Activated T-helper 1 cell treated with anti-CD3 and anti-CD28 coated beads, Interleukin-12 subunit alpha, Interleukin-12 subunit beta, Interleukin-2, Interleukin-4 antibody, amounts not matched to agents 30 ng/mL and 10 ng/mL and 1 ng/mL, durations not matched to agents 14 hours and 24 hours and 36 hours (primary cell): ENCODE results near the gene KRT17. TPM values are rescaled to one million over a fixed set of nuclear protein-coding genes. Genes with fewer than 3 reads are reported as not detected.

Experiments used
- DNase-seq: peaks from one replicate; pipeline ENCODE4 v3.0.0; 2021; ENCODE audit warnings: low spot score
- H3K27ac Mint-ChIP-seq: one replicate; pipeline ENCODE4 v1.8.0; 2021; ENCODE audit warnings: mild to moderate bottlenecking, mixed read lengths
- H3K27me3 Mint-ChIP-seq: one replicate; pipeline ENCODE4 v1.8.0; 2022; ENCODE audit warnings: mild to moderate bottlenecking, moderate library complexity, mixed read lengths; ENCODE audit not compliant: insufficient read depth
- H3K36me3 Mint-ChIP-seq: one replicate; pipeline ENCODE4 v1.8.0; 2021; ENCODE audit warnings: low read depth, mixed read lengths
- H3K4me1 Mint-ChIP-seq: one replicate; pipeline ENCODE4 v1.8.0; 2021; ENCODE audit warnings: low read depth, mixed read lengths
- H3K4me3 Mint-ChIP-seq: one replicate; pipeline ENCODE4 v1.8.0; 2021; ENCODE audit warnings: mild to moderate bottlenecking, moderate library complexity, mixed read lengths
- H3K9me3 Mint-ChIP-seq: one replicate; pipeline ENCODE4 v1.8.0; 2021; ENCODE audit warnings: mixed read lengths
- intact Hi-C: fragments of 100-400 bp; cut with micrococcal nuclease; formaldehyde crosslinking; loops from one replicate; pipeline ENCODE4 v1.15.1; 2024
- total RNA-seq: library from RNA; stranded (reverse); gene quantifications from 2 replicates; pipeline ENCODE4 v1.2.3, GENCODE V29; 2022

The KRT17 gene
- total RNA-seq, 1 donor from 2014 or later = not detected

DNA sequence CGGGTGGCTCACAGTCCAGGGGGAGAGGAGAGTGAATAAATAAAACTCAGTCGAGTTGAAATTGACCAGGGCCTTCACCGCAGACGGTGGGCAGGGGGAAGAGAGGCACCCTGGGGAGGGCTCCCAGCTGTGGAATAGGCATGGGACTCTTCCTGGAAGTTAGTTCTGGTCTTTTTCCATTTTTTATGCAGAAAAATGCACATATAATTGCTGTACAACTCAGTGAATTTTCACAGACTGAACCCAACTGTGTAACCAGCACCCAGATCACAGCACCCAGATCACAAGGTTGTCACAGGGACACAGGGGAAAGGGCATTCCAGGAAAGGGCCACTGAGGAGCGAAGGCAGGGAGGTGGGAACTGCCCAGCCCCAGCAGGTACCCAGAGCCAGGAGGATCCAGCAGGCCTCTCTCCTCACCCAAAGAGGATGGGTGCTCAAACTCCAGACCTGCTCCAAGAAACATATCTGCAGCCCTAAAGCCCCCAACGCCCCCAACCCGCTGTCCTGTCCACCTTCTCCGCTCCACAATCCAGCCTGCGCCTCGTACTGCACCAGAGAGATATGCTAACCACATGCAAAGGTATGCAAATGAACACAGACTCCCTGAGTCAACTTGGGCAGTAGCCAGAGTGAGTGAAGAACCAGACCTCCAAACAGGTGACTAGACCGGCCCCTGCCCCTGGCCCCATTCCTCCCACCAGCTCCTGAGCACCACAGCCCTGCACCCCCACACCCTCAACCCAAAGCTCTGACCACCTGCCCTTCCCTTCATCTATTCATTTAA lies 35.2 kb upstream of the KRT17 start:
- intact Hi-C loops = loop anchor here (5.0 to 10.0 kb wide), 4 partner anchors 172 to 1335 kb away; partner anchors contain the start of gene KRT36
- no peak overlapping the region for H3K27ac Mint-ChIP-seq

DNA sequence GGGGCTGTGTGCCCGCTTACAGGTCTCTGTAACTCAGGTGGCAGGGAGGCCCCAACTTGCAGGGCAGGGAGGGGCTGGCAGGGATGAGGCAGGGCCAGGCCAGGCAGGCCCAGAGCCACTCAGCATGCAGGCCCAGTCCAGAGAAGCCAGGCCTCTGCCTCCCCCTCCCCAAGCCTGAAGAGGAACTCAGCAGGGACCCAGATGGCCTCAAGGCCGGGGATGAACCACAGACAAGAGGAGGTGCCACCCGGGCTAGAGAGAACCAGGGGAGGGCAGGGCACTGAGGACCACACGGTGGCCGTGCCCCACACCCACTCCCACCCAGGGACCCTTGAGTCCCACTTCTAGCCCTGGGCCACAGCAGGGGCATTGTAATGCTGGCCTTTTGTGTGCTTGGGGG lies 34.5 kb upstream of the KRT17 start:
- peaks cover 10% of the 10 kb centered on the region for H3K27me3 Mint-ChIP-seq
- no peaks in the 10 kb centered on the region for H3K9me3 Mint-ChIP-seq
- no peak overlapping the region for H3K4me3 Mint-ChIP-seq
- H3K4me1 Mint-ChIP-seq = peaks cover 11% of the 10 kb centered on the region
- intact Hi-C loops = no loop called here
- no peak for DNase-seq
- H3K36me3 Mint-ChIP-seq = no peaks in the 10 kb centered on the region
- no peak overlapping the region for H3K27ac Mint-ChIP-seq

More for the DNA sequence above, 35.2 kb upstream of the KRT17 start:
- Mint-ChIP-seq H3K4me1 (peaks cover 11% of the 10 kb centered on the region), H3K27me3 (peaks cover 10% of the 10 kb centered on the region), H3K9me3 (no peaks in the 10 kb centered on the region), H3K4me3 (no peak overlapping the region), H3K36me3 (no peaks in the 10 kb centered on the region)
- DNase-seq = no peak

DNA sequence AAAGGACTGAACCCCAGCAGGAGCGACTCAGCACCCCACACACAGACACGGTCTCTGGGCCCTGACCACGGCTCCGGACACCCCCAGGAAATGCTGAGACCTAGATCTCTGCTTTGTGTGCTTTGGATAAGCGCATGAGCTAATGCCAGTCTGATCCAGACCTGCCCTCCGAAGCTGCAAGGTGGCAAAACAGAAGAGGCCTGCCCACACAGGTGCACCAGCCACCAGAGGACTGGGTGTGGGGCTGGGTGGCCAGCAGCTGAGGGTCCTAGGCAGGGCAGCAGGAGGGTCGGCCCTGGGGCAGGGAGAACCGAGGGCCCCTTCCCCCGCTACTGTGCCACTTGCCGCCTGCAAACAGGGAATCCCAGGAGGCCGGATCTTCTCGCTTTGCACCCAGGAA lies 33.6 kb upstream of the KRT17 start:
- Mint-ChIP-seq H3K9me3 (no peaks in the 10 kb centered on the region), H3K4me3 (no peak overlapping the region), H3K36me3 (no peaks in the 10 kb centered on the region), H3K27me3 (peaks cover 4% of the 10 kb centered on the region), H3K4me1 (peaks cover 2% of the 10 kb centered on the region), H3K27ac (no peak overlapping the region)
- DNase-seq = no peak
- intact Hi-C loops = no loop called here

DNA sequence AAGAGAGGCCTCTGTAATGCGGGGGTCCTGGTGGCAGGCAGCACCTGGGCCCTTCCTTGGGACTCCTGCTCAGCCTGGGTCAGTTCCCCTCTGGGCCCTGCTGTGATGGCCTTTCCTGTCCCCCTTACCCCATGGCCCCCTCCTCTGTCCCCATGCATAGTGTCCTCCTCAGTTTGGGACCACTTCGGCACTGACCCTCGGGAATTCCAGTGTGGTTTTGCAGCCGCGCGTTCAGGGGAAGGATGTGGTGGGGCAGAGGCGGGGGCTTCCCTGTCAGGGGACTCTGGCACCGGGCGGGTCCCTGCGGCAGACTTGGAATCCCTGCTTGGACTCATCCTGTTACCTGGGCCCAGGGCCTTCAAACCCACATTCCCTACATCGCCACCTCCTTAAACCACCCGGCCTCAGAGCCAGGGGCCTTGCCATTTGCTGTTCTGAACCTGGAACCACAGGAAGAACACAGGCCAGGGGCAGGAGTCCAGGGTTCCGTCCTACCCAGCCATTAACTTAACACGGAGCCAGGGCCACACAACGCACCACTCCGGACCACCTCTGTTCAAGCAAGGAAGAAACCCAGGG lies 32.9 kb upstream of the KRT17 start:
- DNase-seq = no peak
- Mint-ChIP-seq H3K36me3 (no peaks in the 10 kb centered on the region), H3K9me3 (no peaks in the 10 kb centered on the region), H3K27ac (no peak overlapping the region), H3K4me3 (no peak overlapping the region), H3K4me1 (no peaks in the 10 kb centered on the region), H3K27me3 (peaks cover 4% of the 10 kb centered on the region)
- intact Hi-C loops = no loop called here

DNA sequence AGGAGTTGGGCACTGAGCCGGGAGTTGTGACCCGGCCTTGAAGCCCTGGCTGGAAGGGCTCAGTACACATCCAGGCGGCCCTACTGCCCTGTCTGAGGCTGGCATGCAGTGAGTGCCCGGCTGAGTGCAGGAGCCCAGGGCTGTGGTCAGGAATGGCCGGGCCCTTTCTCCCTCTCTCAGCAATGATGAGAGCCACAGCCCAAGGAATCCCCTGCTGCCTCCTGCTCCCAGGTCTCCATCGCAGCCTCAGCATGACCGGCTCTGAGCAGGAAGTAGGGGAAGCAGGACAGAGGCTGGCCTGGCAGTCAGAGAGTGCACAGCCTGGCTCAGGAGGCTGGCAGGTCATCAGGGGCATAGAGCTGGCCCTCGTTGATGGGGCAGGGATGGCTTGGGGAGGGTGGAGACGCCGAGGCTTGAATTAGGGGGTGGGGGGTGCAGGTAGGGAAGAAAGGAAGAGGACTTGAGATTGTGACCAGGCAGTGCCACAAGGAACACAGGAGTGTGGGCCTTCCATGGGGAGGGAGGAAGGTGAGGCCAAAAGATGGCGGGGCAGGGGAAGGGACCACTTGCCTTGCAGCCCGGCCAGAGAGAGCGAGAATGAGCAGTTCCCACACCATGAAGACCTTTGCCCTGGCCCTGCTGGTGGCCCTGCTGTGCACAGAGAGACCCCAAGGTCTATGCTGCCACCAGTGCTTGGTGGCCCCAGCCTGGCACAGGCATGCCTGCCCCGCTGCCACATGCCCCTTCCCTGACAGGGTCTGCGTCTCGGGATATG lies 32.1 kb upstream of the KRT17 start:
- Mint-ChIP-seq H3K27me3 (peaks cover 4% of the 10 kb centered on the region), H3K36me3 (no peaks in the 10 kb centered on the region), H3K27ac (no peak overlapping the region), H3K4me3 (no peak overlapping the region), H3K4me1 (no peaks in the 10 kb centered on the region), H3K9me3 (no peaks in the 10 kb centered on the region)
- DNase-seq = no peak
- intact Hi-C loops = no loop called here

DNA sequence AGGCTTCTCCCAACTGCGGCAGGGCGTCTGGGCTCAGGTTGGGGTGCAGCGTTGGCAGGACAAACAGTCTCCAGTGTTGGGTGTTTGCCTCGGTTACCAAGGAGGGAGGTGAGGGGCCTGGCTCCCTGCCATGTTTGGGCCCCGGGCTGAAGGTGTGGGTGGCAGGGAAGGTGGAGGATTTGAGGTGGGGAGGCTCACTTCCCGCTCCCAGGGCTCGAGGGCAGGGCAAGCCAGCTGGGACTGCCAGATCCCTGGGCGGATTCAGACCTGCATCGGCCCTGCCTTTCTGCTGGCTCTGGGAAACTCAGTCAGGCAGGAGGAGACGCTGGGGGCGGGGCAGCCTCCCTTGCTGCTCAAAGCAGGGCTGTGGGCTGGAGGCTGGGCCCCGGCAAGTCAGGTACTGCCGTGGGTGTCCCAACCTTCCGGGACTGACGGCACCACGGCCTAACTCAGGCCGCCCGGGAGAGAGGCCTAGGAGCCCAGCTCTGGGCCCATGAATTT lies 31.3 kb upstream of the KRT17 start:
- H3K27ac Mint-ChIP-seq = no peak overlapping the region
- intact Hi-C loops = no loop called here
- DNase-seq = no peak
- H3K4me3 Mint-ChIP-seq = no peak overlapping the region
- no peaks in the 10 kb centered on the region for H3K36me3 Mint-ChIP-seq
- H3K9me3 Mint-ChIP-seq = no peaks in the 10 kb centered on the region
- H3K4me1 Mint-ChIP-seq = no peaks in the 10 kb centered on the region
- H3K27me3 Mint-ChIP-seq = peaks cover 3% of the 10 kb centered on the region

DNA sequence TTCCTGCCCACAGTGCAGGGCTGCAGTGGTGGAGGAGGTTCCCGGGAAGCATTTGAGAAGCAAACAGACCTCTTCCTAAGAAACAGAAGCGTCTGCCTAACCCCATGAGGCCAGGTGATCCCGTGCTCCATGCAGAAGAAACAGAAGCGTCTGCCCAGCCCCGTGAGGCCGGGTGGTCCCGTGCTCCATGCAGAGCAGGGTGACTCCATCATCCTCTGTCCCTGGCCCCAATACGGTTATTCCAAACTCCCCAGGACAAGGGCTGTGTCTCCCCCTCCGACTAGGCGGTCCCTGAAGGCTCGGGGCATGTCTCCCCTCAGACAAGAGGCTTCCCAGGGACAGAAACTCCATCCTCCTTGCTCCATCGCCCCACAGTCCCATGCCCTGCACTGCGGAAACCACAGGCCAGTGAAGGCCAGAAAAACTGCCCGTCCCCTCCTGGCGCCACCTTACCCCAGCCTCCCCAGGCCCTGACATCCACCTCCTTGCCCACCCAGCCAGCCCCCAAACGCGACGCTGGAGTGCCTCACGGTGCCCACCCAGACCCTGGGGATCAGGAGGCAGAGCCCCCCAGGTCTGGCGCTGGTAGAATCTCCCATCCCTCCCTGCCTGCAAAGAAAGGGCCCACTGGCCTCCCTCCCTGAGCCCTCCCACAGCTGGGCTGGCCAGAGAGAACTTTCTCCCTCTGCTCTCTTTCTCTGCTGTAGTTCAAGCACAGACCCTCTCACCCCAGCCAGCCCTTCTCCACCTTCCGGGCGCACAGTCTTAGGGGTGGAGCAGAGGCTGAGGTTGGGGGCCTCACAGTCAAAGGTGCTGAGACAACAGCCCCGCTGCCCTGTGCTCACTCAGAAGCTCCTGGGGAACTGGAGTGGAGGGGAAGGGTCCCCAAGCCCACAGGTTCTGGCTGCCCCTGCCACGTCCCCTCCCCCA lies 30.6 kb upstream of the KRT17 start:
- no peaks in the 10 kb centered on the region for H3K4me1 Mint-ChIP-seq
- no peak overlapping the region for H3K27ac Mint-ChIP-seq
- H3K9me3 Mint-ChIP-seq = no peaks in the 10 kb centered on the region
- H3K36me3 Mint-ChIP-seq = no peaks in the 10 kb centered on the region
- intact Hi-C loops = no loop called here
- H3K27me3 Mint-ChIP-seq = peaks cover 2% of the 10 kb centered on the region
- no peak overlapping the region for H3K4me3 Mint-ChIP-seq
- DNase-seq = no peak

DNA sequence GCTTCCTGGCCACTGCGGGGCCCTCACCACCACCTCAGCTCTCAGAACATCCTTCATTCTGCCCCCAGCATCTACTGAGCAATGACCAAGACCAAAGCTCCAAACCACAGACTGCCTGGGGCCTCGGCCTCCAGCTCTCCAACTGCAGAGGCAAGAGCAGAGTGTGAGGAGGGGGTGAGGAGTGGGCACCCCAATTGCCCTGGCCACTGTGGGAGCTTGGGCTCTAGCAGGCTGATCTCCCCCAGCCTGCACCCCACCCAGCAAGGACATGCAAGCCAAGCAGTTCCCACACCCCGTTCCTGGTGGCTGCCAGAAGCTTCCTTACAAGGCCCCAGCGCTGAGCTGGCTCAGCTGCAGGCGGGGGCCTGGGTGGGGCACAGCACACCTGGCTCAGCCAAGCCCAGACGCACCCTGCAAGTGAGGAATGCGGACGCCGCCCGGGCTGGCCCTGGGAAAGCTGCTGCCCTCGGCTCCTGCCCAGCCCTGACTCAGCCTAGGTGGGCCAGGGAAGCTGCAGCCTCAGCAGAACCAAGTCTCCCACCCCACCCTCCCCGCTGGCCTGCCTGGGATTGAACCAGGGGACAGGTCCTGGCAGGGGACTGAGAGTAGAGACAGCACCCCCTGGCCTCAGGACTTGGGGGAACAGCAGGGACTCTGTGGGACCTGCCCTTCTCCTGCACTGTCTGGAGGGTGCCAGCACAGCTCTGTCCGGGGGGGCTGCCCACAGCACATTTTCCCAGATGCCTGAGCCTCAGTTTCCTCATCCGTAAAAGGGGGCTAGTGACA lies 29.7 kb upstream of the KRT17 start:
- Mint-ChIP-seq H3K4me3 (no peak overlapping the region), H3K9me3 (no peaks in the 10 kb centered on the region), H3K4me1 (no peaks in the 10 kb centered on the region), H3K27me3 (peaks cover 2% of the 10 kb centered on the region), H3K36me3 (no peaks in the 10 kb centered on the region), H3K27ac (no peak overlapping the region)
- intact Hi-C loops = no loop called here
- DNase-seq = no peak

DNA sequence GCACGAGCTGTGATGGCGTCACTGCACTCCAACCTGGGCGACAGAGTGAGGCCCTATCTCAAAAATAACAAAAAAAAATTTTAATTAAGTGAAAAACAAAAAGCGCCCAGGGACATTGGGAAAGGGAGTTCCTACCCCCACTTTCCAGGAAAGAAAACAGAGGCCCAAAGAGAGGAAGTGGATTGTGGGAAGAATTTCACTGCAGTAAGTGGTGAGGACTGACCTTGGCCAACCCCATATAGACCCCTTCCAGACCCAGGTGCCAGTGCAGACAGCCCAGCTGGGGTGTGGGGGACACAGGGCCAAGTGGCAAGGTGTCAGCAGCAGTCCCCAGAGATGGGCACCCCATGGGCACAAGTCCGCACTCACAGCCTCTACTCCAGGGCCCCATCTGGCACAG lies 29.0 kb upstream of the KRT17 start:
- H3K4me1 Mint-ChIP-seq = peaks cover 4% of the 10 kb centered on the region
- H3K4me3 Mint-ChIP-seq = no peak overlapping the region
- H3K9me3 Mint-ChIP-seq = no peaks in the 10 kb centered on the region
- intact Hi-C loops = no loop called here
- no peak overlapping the region for H3K27ac Mint-ChIP-seq
- peaks cover 4% of the 10 kb centered on the region for H3K27me3 Mint-ChIP-seq
- no peak for DNase-seq
- no peaks in the 10 kb centered on the region for H3K36me3 Mint-ChIP-seq

DNA sequence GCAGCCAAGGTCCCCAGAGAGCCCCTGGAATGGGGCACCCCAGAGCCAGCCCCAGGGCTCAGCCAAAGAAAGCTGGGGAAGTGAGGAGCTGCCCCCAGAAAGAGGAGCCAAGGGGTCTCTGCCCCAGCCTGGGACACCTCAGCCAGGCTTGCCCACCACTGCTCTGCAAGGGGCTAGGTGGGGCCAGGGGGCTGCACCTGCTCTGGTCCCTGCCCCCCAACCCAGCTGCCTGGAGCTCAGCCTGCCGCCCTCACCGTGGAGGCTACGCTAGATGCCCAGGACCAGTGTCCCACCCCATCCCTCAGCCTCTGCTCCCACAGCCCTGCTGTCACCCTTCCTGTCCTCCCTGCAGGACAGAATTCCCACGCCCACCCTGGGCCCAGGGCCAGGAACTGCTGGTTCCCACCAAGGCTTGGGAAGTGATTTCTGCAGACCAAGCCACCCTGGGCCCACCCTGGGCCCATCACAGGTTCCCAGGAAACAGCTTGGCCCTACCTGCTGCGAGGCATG lies 28.1 kb upstream of the KRT17 start:
- intact Hi-C loops = no loop called here
- H3K27ac Mint-ChIP-seq = no peak overlapping the region
- peaks cover 10% of the 10 kb centered on the region for H3K4me1 Mint-ChIP-seq
- H3K36me3 Mint-ChIP-seq = no peaks in the 10 kb centered on the region
- no peaks in the 10 kb centered on the region for H3K9me3 Mint-ChIP-seq
- no peak for DNase-seq
- H3K4me3 Mint-ChIP-seq = no peak overlapping the region
- peaks cover 4% of the 10 kb centered on the region for H3K27me3 Mint-ChIP-seq

DNA sequence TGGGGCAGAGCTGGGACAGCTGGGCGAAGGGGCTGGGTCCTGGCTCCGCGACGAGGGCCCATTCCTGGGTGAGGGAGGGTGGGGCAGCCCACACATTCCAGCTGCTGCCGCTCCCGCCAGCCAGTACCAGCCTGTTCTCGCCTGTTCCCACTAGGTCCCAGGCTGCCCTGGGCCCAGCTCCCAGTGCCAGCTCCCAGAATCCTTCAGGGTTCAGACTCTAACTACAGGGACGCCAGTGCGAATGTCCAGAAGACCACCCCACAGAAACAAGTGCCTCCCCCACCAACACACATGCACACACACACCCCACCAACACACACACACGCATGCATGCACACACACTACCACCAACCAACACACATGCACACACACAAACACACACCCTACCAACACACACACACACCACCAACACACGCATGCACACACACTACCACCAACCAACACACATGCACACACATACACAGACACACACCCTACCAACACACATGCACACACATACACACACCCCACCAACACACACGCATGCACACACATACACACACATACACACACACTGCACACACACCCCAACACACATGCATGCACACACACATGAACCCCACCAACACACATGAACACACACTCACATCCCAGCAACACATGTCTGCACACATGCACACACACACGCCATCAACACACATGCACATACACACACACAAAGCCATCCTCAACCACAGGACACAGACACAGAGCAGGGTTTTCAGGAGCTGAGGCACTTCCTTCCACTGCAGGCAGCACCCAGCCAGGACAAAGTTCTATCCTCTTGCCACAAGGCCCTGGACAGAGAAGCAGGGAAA lies 27.5 kb upstream of the KRT17 start:
- intact Hi-C loops = no loop called here
- H3K36me3 Mint-ChIP-seq = no peaks in the 10 kb centered on the region
- no peak for DNase-seq
- H3K27ac Mint-ChIP-seq = no peak overlapping the region
- peaks cover 10% of the 10 kb centered on the region for H3K4me1 Mint-ChIP-seq
- H3K27me3 Mint-ChIP-seq = peaks cover 4% of the 10 kb centered on the region
- H3K9me3 Mint-ChIP-seq = no peaks in the 10 kb centered on the region
- H3K4me3 Mint-ChIP-seq = no peak overlapping the region
